Ascending aorta (tissue), 2 donors: ENCODE results near the gene GPC6. TPM values are rescaled to one million over a fixed set of nuclear protein-coding genes. Genes with fewer than 3 reads are reported as not detected.
"Not testable (repeated sequence)": the region's sequence is repeated elsewhere in the genome, so short reads cannot be mapped to it uniquely, and the experiment has no call there.

Experiments
- DNase-seq, 2 donors: peaks; one replicate each; pipeline ENCODE4 v3.0.0-alpha.2; 2019; ENCODE audit warnings: low spot score in 2 of 2
- H3K27ac ChIP-seq, 2 donors: fragments of 200-600 bp; sonication (generic); one replicate each; pipeline ENCODE4 v1.5.1; 2016 to 2017; ENCODE audit warnings: mild to moderate bottlenecking in 1 of 2
- H3K27me3 ChIP-seq: fragments of 200-600 bp; sonication (generic); one replicate; pipeline ENCODE4 v1.5.1; 2017
- H3K36me3 ChIP-seq, 2 donors: fragments of 200-600 bp; sonication (generic); one replicate each; pipeline ENCODE4 v1.5.1; 2016
- H3K4me1 ChIP-seq, 2 donors: fragments of 200-600 bp; sonication (generic); one replicate each; pipeline ENCODE4 v1.5.1; 2016 to 2017; ENCODE audit warnings: mild to moderate bottlenecking in 1 of 2
- H3K4me3 ChIP-seq, 2 donors: fragments of 200-600 bp; sonication (generic); one replicate each; pipeline ENCODE4 v1.5.1; 2016 to 2017; ENCODE audit warnings: mild to moderate bottlenecking in 1 of 2
- H3K9me3 ChIP-seq, 2 donors: fragments of 200-600 bp; sonication (generic); one replicate each; pipeline ENCODE4 v1.5.1; 2016
- intact Hi-C: fragments of 100-400 bp; cut with DNase I; formaldehyde crosslinking; loops from one replicate; pipeline ENCODE4 v1.15.1; 2023
- total RNA-seq: library from RNA; depleted of rRNA; stranded (reverse); fragments of >200 nt; gene quantifications from one replicate; pipeline ENCODE4 v1.1.0, GENCODE V29; 2016
- TF ChIP-seq, protein P1 (sequence below), 3 experiments: fragments of 200-600 bp in 2 of 3; fragments of 450-650 bp in 1 of 3; sonication (generic) in 2 of 3; IDR thresholded peaks; one replicate each; pipeline ENCODE4 v1.5.1; 2016 to 2019; ENCODE audit warnings: antibody characterized with exemption in 3 of 3, mild to moderate bottlenecking in 1 of 3, moderate library complexity in 1 of 3

Gene GPC6
- total RNA-seq, 1 donor from 2014 or later = 23.2 TPM

DNA sequence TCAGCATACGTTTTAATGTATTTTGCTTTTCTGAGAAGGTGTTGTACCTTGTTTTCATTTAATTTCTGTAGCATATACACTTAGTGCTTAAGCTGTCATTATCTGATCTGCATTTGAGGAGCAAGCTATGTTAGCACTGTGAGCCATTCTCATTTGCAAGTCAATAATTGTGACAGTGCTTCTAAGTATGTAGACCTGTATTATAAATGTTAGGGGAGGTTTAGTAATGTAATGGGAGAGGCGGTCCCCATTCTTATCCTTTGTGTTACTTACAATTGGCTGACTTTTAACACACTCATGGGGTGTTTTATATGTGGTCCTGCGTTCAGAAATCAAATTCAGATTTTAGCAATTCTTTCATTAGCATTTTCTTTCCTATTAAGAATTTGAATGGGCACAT is 90.2 kb downstream of the GPC6 start:
- intact Hi-C loops = no loop called here
- TF ChIP-seq, protein P1, sequence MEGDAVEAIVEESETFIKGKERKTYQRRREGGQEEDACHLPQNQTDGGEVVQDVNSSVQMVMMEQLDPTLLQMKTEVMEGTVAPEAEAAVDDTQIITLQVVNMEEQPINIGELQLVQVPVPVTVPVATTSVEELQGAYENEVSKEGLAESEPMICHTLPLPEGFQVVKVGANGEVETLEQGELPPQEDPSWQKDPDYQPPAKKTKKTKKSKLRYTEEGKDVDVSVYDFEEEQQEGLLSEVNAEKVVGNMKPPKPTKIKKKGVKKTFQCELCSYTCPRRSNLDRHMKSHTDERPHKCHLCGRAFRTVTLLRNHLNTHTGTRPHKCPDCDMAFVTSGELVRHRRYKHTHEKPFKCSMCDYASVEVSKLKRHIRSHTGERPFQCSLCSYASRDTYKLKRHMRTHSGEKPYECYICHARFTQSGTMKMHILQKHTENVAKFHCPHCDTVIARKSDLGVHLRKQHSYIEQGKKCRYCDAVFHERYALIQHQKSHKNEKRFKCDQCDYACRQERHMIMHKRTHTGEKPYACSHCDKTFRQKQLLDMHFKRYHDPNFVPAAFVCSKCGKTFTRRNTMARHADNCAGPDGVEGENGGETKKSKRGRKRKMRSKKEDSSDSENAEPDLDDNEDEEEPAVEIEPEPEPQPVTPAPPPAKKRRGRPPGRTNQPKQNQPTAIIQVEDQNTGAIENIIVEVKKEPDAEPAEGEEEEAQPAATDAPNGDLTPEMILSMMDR (IDR thresholded peaks at IDR 0.05) = no peak
- H3K4me1 ChIP-seq = peaks cover 0 to 3% of the 10 kb centered on the region in 2 donors
- H3K36me3 ChIP-seq = no peaks in the 10 kb centered on the region
- H3K4me3 ChIP-seq = no peak overlapping the region
- no peak for DNase-seq
- H3K9me3 ChIP-seq = no peaks in the 10 kb centered on the region
- H3K27me3 ChIP-seq = no peaks in the 10 kb centered on the region
- H3K27ac ChIP-seq = no peak overlapping the region

DNA sequence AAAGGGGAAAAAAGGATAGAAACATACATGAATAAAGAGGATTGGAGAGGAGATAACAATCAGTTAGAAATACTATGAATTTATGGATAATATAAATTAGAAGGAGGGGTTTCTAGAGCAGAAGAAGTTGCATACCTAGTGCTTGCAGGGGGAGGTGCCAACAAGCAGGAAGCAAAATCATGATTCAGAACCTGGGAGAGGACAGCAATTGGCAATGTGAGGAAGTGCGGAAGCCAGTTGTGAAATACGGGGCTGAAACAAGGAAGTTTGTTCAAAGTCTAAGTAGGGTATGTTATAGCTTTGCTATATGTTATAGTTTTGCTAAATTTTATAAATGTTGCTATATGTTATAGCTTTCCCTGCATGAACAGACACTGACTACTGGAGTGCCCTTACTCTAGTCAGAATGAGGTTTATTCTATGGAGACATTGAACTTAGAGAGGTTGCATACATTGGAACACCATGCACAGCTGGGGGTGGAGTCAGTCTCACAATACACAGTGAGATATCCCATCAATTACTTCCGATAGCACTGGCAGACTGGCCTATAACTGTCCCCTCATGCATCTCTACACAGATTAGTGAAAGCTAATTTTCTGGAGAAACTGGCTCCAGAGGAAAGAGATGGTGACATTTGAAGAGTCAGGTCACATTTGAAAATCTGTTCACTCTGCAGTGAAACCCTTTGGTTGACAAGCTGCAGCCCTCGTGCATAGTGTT is 92.1 kb downstream of the GPC6 start:
- intact Hi-C loops = no loop called here
- TF ChIP-seq, protein P1 (IDR thresholded peaks at IDR 0.05) = no peak
- Histone ChIP-seq H3K36me3 (no peaks in the 10 kb centered on the region), H3K9me3 (no peaks in the 10 kb centered on the region), H3K27me3 (no peaks in the 10 kb centered on the region), H3K4me3 (no peak overlapping the region), H3K4me1 (peaks cover 0 to 3% of the 10 kb centered on the region in 2 donors), H3K27ac (no peak overlapping the region)
- DNase-seq = no peak

DNA sequence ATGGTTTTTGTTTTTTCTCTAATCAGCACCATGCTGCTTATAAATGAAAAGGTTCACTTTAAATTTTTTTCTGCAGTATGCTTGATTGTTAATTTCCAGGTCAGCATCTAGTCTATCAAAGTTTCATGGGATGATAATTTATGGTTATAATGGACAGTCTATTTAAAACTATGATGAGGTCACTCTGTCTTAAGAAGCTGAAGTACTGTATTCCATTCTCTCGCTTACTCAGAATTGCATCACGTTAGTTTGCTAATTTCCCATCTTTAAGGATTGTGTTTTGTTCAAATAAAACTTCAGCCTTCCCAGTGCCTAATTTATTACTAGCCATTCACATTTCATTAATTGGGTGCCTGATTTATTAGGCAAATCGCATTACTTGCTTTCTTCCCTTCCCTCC is 94.3 kb downstream of the GPC6 start:
- H3K4me1 ChIP-seq = peaks cover 0 to 3% of the 10 kb centered on the region in 2 donors
- no peak overlapping the region for H3K4me3 ChIP-seq
- H3K36me3 ChIP-seq = no peaks in the 10 kb centered on the region
- intact Hi-C loops = no loop called here
- H3K27me3 ChIP-seq = no peaks in the 10 kb centered on the region
- TF ChIP-seq, protein P1 (IDR thresholded peaks at IDR 0.05) = no peak
- no peaks in the 10 kb centered on the region for H3K9me3 ChIP-seq
- no peak overlapping the region for H3K27ac ChIP-seq
- DNase-seq = no peak

DNA sequence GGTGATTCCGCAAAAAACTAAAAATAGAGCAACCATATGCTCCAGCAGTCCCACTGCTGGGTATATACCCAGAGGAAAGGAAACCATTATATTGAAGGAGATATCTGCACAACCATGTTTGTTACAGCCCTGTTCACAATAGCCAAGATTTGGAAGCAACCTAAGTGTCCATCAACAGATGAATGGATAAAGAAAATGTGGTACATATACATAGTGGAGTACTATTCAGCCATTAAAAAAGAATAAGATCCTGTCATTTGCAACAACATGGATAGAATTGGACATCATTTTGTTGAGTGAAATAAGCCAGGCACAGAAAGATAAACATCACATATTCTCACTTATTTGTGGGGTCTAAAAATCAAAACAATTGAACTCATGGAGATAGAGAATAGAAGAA is 97.3 kb downstream of the GPC6 start:
- DNase-seq, H3K36me3 ChIP-seq, H3K27ac ChIP-seq, H3K4me3 ChIP-seq, H3K27me3 ChIP-seq, H3K9me3 ChIP-seq, H3K4me1 ChIP-seq, intact Hi-C loops: not testable (repeated sequence)

DNA sequence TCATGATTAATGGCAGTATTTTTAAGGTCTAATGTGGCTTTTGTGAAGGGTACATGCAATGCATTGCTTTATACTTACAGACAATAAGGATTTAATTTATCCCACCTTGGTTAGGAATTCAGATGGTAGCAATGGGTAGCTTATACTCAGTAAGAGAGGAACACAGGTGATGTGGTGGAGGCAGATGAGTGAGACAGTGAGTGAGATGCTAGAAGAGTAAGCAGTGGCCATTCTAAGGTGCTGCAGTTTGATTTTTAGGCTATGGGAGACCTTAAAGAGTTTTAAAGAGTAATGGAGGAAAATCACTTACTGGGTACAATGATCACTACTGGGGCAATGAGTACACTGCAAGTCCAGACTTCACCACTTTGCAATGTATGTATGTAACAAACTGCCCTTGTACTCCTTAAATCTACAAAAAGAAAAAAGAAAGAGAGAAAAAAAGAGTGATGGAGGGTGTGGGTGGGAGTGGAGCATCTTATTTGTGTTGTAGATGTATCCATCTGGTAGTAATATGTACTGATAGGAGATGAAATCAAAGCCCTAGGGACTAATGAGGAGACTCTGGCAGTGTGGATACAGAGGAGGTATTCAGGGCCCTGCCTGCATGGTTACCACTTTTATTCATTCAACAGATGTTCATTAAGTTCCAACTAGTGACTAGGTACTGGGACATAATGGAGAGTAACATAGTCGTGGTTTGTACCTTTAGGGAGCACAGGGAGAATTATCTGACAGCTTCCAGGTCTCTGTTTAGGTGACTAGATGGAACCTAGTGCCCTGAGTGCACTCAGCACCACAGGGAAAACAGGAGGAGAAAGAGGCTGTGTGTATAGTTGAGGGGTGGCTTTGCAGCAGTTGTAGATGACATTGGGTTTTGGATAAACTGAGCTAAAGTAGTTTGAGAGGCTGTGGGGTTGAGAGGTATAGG is 99.0 kb downstream of the GPC6 start:
- peaks cover 0 to 3% of the 10 kb centered on the region in 2 donors for H3K4me1 ChIP-seq
- no peaks in the 10 kb centered on the region for H3K9me3 ChIP-seq
- no peaks in the 10 kb centered on the region for H3K36me3 ChIP-seq
- intact Hi-C loops = no loop called here
- TF ChIP-seq, protein P1 (IDR thresholded peaks at IDR 0.05) = no peak
- H3K4me3 ChIP-seq = no peak overlapping the region
- no peak for DNase-seq
- no peaks in the 10 kb centered on the region for H3K27me3 ChIP-seq
- no peak overlapping the region for H3K27ac ChIP-seq

DNA sequence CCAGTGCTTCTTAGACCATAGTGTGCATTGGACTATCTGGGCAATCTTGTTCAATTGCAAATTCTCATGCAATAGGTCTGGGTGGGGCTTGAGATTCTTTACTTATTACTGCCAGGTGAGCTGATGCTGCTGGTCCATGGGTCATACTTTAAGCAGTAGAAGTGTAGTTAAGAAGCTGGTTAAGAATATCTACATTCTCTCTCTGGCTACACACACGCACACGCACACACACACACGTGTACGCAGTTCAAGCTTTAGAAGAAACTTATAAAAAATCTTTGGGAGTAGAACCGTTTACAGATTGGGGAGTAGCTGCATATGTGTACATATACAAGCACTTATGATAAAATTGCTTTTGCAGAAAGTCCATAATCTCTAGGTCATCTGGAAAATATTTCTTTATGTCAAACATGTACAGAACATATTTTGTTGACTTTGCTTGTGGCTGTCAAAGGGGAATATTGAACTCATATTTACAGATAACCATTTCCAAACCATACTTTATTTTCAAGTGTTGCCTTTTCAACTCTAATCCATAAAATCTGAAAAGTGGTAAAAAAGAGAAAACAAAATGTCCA is 99.7 kb downstream of the GPC6 start:
- H3K4me3 ChIP-seq = no peak overlapping the region
- no peaks in the 10 kb centered on the region for H3K27me3 ChIP-seq
- TF ChIP-seq, protein P1 (IDR thresholded peaks at IDR 0.05) = no peak
- intact Hi-C loops = no loop called here
- H3K36me3 ChIP-seq = no peaks in the 10 kb centered on the region
- no peak for DNase-seq
- no peaks in the 10 kb centered on the region for H3K9me3 ChIP-seq
- no peak overlapping the region for H3K27ac ChIP-seq
- no peaks in the 10 kb centered on the region for H3K4me1 ChIP-seq
